Activated CD4-positive, alpha-beta memory T cell treated with anti-CD3 and anti-CD28 coated beads, Interleukin-2, amount 10 ng/mL, durations not matched to agents 7 days and 5 days (primary cell): ENCODE results near the gene CDC42BPG. TPM values are rescaled to one million over a fixed set of nuclear protein-coding genes. Genes with fewer than 3 reads are reported as not detected.

Source experiments
- CTCF ChIA-PET: fragments of 350-600 bp; sonication (Branson Sonifier 250); formaldehyde crosslinking; loops from one replicate; lab custom pipeline; 2021; ENCODE audit warnings: antibody characterized with exemption, inconsistent platforms; lab: Charles Lee
- POLR2A ChIA-PET: fragments of 350-600 bp; sonication (Branson Sonifier 250); formaldehyde crosslinking; loops from one replicate; lab custom pipeline; 2021; ENCODE audit warnings: antibody characterized with exemption; lab: Charles Lee
- DNase-seq: peaks from one replicate; pipeline ENCODE4 v3.0.0-alpha.2; 2020
- H3K27ac Mint-ChIP-seq: one replicate; pipeline ENCODE4 v1.8.0; 2021; ENCODE audit warnings: mild to moderate bottlenecking, mixed read lengths
- H3K27me3 Mint-ChIP-seq: one replicate; pipeline ENCODE4 v1.8.0; 2021; ENCODE audit warnings: mixed read lengths
- H3K36me3 Mint-ChIP-seq: one replicate; pipeline ENCODE4 v1.8.0; 2021; ENCODE audit warnings: low read depth, mixed read lengths
- H3K4me1 Mint-ChIP-seq: one replicate; pipeline ENCODE4 v1.8.0; 2021; ENCODE audit warnings: mixed read lengths
- H3K4me3 Mint-ChIP-seq: one replicate; pipeline ENCODE4 v1.8.0; 2021; ENCODE audit warnings: mild to moderate bottlenecking, mixed read lengths
- H3K9me3 Mint-ChIP-seq: one replicate; pipeline ENCODE4 v1.8.0; 2021; ENCODE audit warnings: mixed read lengths
- total RNA-seq, 2 experiments: library from RNA; stranded (reverse); gene quantifications; one replicate each; pipeline ENCODE4 v1.2.3, GENCODE V29; 2021

CDC42BPG gene
- total RNA-seq, 2 experiments from 2014 or later, result 0.65 to 0.70 TPM

- POLR2A ChIA-PET, result interaction anchor here (0.7 to 25.5 kb wide), 14 partner anchors 8 to 625 kb away, joined by 3 to 1068 read pairs (median 4); partner anchors contain the start of genes ARL2, ATG2A, CDC42BPG and FAU
- Mint-ChIP-seq H3K9me3 (no peaks in the 10 kb centered on the region), H3K4me1 (peaks cover 64% of the 10 kb centered on the region), H3K27ac (peak overlapping the region; percentile 91), H3K27me3 (no peaks in the 10 kb centered on the region), H3K36me3 (peaks cover 49% of the 10 kb centered on the region), H3K4me3 (peak overlapping the region; percentile 94)
- DNase-seq, result no peak
- CTCF ChIA-PET, result interaction anchor here (0.7 to 30.2 kb wide), 4 partner anchors 8 to 22 kb away, joined by 3 to 957 read pairs (median 20); partner anchors contain the start of gene CDC42BPG
Measured at GRCh38 chr11:64877390-64878222, 33.2 kb upstream of the CDC42BPG start.

DNA sequence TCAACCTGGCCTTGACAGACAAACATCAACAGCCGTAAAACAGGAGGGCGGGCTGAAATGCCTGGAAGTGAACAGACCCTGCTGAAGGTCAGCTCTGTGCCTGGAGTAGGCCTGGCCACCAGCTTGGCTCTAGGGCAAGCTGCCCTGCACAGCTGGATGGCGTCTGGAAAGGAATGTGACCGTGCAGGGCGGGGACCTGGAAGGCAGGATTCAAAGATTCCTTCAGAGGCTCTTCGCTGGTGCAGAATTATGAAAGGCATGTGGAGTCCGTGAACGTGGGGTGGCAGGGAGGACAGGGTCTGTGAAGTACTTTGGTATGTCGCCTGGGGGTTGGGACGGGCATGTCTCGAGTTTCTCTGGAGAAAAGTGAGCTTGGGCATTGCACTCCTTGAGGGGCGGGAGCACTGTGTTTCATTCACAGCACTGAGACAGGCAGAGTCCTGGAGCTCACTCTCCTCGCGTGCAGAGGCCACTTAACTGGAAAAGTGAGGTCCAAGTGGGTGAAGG, 32.4 kb upstream of the CDC42BPG start:
- H3K4me3 Mint-ChIP-seq, result peak overlapping the region; percentile 94
- H3K27ac Mint-ChIP-seq, result peak overlapping the region; percentile 91
- H3K27me3 Mint-ChIP-seq, result no peaks in the 10 kb centered on the region
- no peak for DNase-seq
- ChIA-PET POLR2A (interaction anchor here (0.7 to 25.5 kb wide), 8 partner anchors 8 to 623 kb away, joined by 3 to 1068 read pairs (median 6); partner anchors contain the start of genes ARL2, CDC42BPG, MALAT1 and PPP2R5B), CTCF (interaction anchor here (0.7 to 30.2 kb wide), 3 partner anchors 9 to 21 kb away, joined by 3 to 957 read pairs (median 22); partner anchors contain the start of gene CDC42BPG)
- peaks cover 70% of the 10 kb centered on the region for H3K4me1 Mint-ChIP-seq
- H3K36me3 Mint-ChIP-seq, result peaks cover 53% of the 10 kb centered on the region
- no peaks in the 10 kb centered on the region for H3K9me3 Mint-ChIP-seq

- Mint-ChIP-seq H3K4me3 (peak overlapping the region; percentile 94), H3K36me3 (peaks cover 59% of the 10 kb centered on the region), H3K4me1 (peaks cover 73% of the 10 kb centered on the region), H3K9me3 (no peaks in the 10 kb centered on the region), H3K27me3 (no peaks in the 10 kb centered on the region), H3K27ac (peak overlapping the region; percentile 91)
- POLR2A ChIA-PET, result interaction anchor here (1.1 to 25.5 kb wide), 6 partner anchors 9 to 983 kb away, joined by 3 to 1068 read pairs (median 4); partner anchors contain the start of genes CDC42BPG, PPP2R5B and ZNHIT2
- CTCF ChIA-PET, result interaction anchor here (4.2 to 30.2 kb wide), 2 partner anchors 12 to 21 kb away, joined by 22 to 957 read pairs; partner anchors contain the start of gene CDC42BPG
- no peak for DNase-seq
Measured at GRCh38 chr11:64876229-64876750, 31.8 kb upstream of the CDC42BPG start.

- peaks cover 61% of the 10 kb centered on the region for H3K36me3 Mint-ChIP-seq
- POLR2A ChIA-PET, result interaction anchor here (0.8 to 25.5 kb wide), 10 partner anchors 8 to 984 kb away, joined by 3 to 1068 read pairs (median 3); partner anchors contain the start of genes CDC42BPG, PPP2R5B and ZNHIT2
- peak overlapping the region; percentile 94 for H3K4me3 Mint-ChIP-seq
- peaks cover 72% of the 10 kb centered on the region for H3K4me1 Mint-ChIP-seq
- no peaks in the 10 kb centered on the region for H3K27me3 Mint-ChIP-seq
- CTCF ChIA-PET, result interaction anchor here (0.7 to 30.2 kb wide), 3 partner anchors 13 to 139 kb away, joined by 3 to 957 read pairs (median 22); partner anchors contain the start of gene CDC42BPG
- peak overlapping the region; percentile 91 for H3K27ac Mint-ChIP-seq
- DNase-seq, result no peak
- H3K9me3 Mint-ChIP-seq, result no peaks in the 10 kb centered on the region
Measured at GRCh38 chr11:64875369-64876228, 31.1 kb upstream of the CDC42BPG start.

DNA sequence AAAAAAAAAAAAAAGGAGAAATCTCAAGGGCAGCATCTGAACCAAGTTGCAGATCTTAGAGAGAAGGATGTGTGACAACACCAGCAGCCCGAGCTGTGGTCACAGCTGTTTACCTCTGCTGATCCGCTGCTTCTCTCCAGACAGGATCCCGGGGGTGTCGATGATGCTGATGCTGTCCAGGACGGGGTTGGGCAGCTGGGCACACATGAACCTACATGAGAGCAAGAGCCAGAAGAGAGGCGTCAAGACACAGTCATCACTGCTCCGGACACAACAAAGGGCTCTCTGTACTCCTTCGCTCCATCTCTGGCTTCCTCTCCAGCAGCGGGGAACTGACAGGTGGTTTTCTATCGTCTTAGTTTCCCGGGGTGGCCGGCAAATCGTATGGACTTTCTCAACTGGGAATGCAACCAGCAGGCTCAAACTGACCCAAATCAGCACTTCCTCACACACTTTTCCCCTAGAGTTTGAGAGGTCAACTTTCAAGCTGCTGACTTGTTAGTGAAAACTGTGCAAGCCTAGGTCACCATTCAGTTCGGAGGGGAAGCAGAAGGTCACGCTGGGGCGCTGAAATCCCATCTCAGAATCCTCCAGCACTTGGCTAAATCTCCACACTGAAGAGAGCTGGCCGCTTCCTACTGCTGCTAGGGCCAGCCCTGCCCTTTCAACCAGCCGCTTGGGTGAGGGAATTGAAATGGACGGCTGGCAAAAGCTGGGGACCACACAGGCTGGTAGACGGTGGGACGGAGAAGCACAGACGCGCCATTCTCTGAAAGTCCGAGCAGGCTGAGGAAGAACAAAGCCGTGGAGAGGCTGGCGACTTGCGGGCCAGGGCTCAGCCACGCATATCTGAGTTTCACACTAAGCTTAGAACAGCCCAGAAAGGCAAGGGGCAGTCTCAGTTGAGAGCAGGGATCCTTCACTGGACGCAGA, 30.1 kb upstream of the CDC42BPG start:
- H3K36me3 Mint-ChIP-seq, result peaks cover 67% of the 10 kb centered on the region
- no peaks in the 10 kb centered on the region for H3K9me3 Mint-ChIP-seq
- H3K4me3 Mint-ChIP-seq, result peak overlapping the region; percentile 94
- peak overlapping the region; percentile 91 for H3K27ac Mint-ChIP-seq
- ChIA-PET POLR2A (interaction anchor here (0.8 to 25.5 kb wide), 7 partner anchors 9 to 985 kb away, joined by 3 to 1068 read pairs (median 3); partner anchors contain the start of genes CDC42BPG and PPP2R5B), CTCF (interaction anchor here (0.7 to 30.2 kb wide), 5 partner anchors 9 to 140 kb away, joined by 3 to 957 read pairs (median 3); partner anchors contain the start of gene CDC42BPG)
- DNase-seq, result peak; percentile 67
- peaks cover 72% of the 10 kb centered on the region for H3K4me1 Mint-ChIP-seq
- no peaks in the 10 kb centered on the region for H3K27me3 Mint-ChIP-seq

DNA sequence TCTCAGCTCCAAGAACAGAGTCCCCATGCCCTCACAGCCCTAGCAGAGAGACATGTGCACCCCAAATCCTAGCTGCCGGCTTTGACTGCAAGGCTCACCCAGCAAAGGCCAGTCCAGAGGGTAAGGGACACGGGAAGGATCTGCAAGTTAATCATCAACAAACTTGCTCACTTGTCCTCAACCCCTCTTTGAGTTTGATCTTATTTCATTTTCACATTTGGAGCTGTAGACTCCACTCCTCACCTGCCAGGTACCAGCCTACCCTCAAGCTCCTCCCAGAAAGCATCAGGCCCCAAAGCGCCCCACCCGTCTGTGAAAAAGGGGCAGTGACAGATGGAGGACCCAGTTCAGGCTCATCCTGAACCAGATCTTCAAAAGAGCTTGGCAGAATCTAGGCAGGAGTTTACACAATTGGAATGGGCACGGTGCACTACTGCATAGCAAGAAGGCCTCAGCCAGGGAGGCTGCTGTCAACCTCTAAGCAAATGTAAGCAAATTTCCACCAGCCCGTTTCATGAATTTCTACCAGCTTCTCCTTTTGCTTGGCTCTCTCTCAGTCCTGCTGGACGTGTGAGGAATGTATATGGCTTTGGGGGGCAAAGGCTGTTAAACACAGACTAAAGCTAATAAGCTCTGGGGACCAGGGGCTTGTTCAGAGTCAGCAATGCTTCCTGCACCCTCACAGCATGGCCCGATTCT, 28.5 kb upstream of the CDC42BPG start:
- no peaks in the 10 kb centered on the region for H3K9me3 Mint-ChIP-seq
- POLR2A ChIA-PET, result interaction anchor here (25.5 kb wide), 1 partner anchor 16 kb away, joined by 1068 read pairs; the partner anchor contains the start of gene CDC42BPG
- peaks cover 80% of the 10 kb centered on the region for H3K4me1 Mint-ChIP-seq

GRCh38 chr11:64871492-64871891, 27.0 kb upstream of the CDC42BPG start:
- peak overlapping the region; percentile 86 for H3K27ac Mint-ChIP-seq
- H3K4me1 Mint-ChIP-seq, result peaks cover 85% of the 10 kb centered on the region
- no peak for DNase-seq
- CTCF ChIA-PET, result interaction anchor here (30.2 kb wide), 1 partner anchor 16 kb away, joined by 957 read pairs; the partner anchor contains the start of gene CDC42BPG
- POLR2A ChIA-PET, result interaction anchor here (25.5 kb wide), 1 partner anchor 14 kb away, joined by 1068 read pairs; the partner anchor contains the start of gene CDC42BPG
- H3K36me3 Mint-ChIP-seq, result peaks cover 74% of the 10 kb centered on the region
- no peaks in the 10 kb centered on the region for H3K27me3 Mint-ChIP-seq
- peak overlapping the region; percentile 65 for H3K4me3 Mint-ChIP-seq
- H3K9me3 Mint-ChIP-seq, result no peaks in the 10 kb centered on the region

More for the DNA sequence above, 28.5 kb upstream of the CDC42BPG start:
- no peak for DNase-seq
- Mint-ChIP-seq H3K27me3 (no peaks in the 10 kb centered on the region), H3K4me3 (peak overlapping the region; percentile 28), H3K27ac (peak overlapping the region; percentile 59), H3K36me3 (peaks cover 79% of the 10 kb centered on the region)
- CTCF ChIA-PET, result interaction anchor here (0.7 to 30.2 kb wide), 3 partner anchors 13 to 17 kb away, joined by 3 to 957 read pairs (median 4); partner anchors contain the start of gene CDC42BPG

DNA sequence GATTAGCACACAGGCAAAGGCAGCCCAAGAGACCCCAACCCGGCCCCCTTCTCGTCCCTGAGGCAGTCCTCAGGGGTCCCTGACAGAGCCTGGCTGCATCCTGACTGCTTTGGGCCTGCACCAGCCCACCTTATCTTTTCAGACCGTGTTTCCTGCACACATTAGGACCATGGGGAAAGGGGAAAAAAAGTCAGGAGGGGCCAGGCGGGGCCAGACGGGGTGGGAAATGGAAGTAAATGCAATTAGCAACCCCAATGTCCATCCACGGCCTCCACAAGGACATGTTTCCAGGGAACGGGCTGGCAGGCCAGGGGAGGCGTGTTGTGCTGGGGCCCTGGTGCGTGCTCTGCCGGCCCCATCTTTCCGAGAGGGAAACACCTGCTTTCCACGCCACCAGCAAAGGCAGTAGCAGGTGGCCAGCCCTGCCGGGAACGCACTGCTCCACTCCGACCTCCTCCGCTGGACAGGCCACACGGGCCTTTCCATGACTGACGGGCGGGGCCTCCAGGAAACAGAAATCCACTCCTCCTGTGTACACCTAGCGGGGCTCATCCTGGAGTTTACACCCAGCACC, 26.5 kb upstream of the CDC42BPG start:
- Mint-ChIP-seq H3K36me3 (peaks cover 75% of the 10 kb centered on the region), H3K9me3 (no peaks in the 10 kb centered on the region), H3K27me3 (no peaks in the 10 kb centered on the region), H3K4me1 (peaks cover 87% of the 10 kb centered on the region), H3K27ac (peak overlapping the region; percentile 86), H3K4me3 (peak overlapping the region; percentile 65)
- DNase-seq, result no peak
- POLR2A ChIA-PET, result interaction anchor here (1.2 to 28.1 kb wide), 4 partner anchors 9 to 392 kb away, joined by 3 to 1068 read pairs (median 168); partner anchors contain the start of gene EHD1
- CTCF ChIA-PET, result interaction anchor here (3.2 to 30.8 kb wide), 3 partner anchors 11 to 22 kb away, joined by 33 to 957 read pairs (median 33); partner anchors contain the start of gene EHD1

DNA sequence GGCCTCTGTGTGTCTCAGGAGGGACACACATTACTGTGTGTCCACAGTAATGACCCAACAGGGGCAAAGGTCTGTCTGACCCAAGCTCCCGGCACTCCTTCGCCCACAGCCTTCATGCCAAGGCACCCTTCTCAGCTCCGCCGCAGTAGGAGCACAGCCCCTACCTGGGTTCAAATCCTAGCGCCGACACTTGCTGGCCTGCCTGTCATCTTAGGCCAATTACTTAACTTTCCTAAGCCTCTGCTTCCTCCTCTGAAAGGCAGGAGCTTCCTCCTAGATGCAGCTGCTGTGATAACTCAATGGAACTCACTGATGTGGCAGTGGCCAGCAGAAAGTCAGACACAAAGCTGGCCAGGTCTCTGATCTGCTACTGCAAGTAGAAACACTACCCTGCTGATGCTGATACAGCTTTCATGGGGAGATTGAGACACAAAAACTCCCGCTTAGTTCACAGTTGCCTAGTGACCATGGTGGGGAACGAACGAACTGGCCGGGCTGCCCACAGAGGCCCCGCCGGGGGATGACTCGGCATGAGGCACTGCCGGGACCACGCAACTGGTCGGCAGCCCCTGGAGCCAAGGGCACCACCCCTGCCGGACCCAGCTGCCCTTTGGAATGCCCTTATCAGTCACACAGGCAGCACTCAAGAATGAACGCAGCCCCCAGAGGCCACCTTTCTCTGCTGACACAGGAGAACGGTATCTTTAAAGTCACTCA, 25.9 kb upstream of the CDC42BPG start:
- ChIA-PET POLR2A (interaction anchor here (1.2 to 28.1 kb wide), 4 partner anchors 9 to 392 kb away, joined by 3 to 1068 read pairs (median 168); partner anchors contain the start of gene EHD1), CTCF (interaction anchor here (1.9 to 30.8 kb wide), 4 partner anchors 10 to 21 kb away, joined by 7 to 957 read pairs (median 33); partner anchors contain the start of gene EHD1)
- Mint-ChIP-seq H3K4me1 (peaks cover 87% of the 10 kb centered on the region), H3K4me3 (peak overlapping the region; percentile 59), H3K27ac (peak overlapping the region; percentile 86), H3K36me3 (peaks cover 75% of the 10 kb centered on the region), H3K27me3 (no peaks in the 10 kb centered on the region), H3K9me3 (no peaks in the 10 kb centered on the region)
- no peak for DNase-seq
